SH-SY5Y (cell line): Measurements from ENCODE around the gene CNOT11.

Experiments
- GATA2 ChIP-seq: IDR thresholded peaks from 2 replicates; pipeline ENCODE4 v1.6.1; 2011; ENCODE audit warnings: mild to moderate bottlenecking, low read depth, low read length
- GATA3 ChIP-seq: IDR thresholded peaks from 2 replicates; pipeline ENCODE4 v1.6.1; 2011; ENCODE audit warnings: low read depth, mild to moderate bottlenecking, low read length, moderate library complexity

- TF ChIP-seq GATA2 (no peak), GATA3 (no peak)
Measured at GRCh38 chr2:101290711-101291110, 38.0 kb downstream of the CNOT11 start.
